HG02970 (cell line): ENCODE data around the gene ART1.
"Not testable (repeated sequence)": the region's sequence is repeated elsewhere in the genome, so short reads cannot be mapped to it uniquely, and the experiment has no call there.

Experiments
- ATAC-seq: cut with Tn5 transposase; IDR thresholded peaks from one replicate; pipeline ENCODE4 v1.9.1; 2021; ENCODE audit warnings: mild to moderate bottlenecking, moderate library complexity, moderate number of reproducible peaks; ENCODE audit not compliant: unreplicated experiment, low FRiP score

The ART1 gene

DNA sequence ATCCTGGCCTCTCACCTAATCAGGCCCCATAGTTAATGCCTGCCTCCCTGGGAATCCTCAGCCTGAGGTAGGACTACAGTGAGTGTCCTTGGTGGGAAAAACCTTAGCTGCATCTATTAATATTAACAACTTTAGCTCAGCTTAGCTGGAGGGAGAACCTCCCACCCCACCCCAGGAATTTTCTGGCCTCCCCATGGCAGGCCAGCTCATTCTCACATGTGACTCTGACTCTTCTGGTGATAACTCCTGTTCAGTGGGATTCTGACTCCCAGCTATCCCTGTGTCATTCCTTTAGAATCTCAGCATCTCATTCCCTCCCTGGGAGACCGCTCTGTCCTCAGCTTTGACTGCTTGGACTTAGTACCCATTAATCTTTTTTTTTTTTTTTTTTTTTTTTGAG lies 17.6 kb upstream of the ART1 start:
- ATAC-seq, result no peak

- no peak for ATAC-seq
Observed at GRCh38 chr11:3631331-3631730, 13.6 kb upstream of the ART1 start.

DNA sequence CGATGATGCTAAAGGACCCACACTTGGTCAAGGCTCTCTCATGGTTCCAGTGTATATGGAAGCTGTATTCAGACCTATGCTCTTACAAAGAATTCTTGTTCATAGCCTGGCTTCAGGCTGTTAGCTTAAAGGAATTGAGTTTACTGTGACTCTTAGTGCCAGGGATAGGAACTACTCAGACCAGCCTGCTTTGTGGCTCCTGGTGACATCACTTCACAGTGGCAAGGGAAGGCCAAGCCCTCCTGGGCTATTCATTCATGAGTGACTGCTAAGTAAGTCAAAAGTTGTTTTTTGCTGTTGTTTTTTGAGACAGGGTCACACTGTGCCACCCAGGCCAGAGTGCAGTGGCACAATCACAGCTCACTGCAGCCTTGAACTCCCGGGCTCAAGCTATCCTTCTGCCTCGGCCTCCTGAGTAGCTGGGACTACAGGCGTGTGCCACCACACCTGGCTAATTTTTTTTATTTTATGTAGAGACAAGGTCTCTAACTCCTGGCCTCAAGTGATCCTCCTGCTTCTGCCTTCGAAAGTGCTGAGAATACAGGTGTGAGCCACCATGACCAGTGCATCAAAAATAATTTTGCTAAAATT lies 12.8 kb upstream of the ART1 start:
- no peak for ATAC-seq

DNA sequence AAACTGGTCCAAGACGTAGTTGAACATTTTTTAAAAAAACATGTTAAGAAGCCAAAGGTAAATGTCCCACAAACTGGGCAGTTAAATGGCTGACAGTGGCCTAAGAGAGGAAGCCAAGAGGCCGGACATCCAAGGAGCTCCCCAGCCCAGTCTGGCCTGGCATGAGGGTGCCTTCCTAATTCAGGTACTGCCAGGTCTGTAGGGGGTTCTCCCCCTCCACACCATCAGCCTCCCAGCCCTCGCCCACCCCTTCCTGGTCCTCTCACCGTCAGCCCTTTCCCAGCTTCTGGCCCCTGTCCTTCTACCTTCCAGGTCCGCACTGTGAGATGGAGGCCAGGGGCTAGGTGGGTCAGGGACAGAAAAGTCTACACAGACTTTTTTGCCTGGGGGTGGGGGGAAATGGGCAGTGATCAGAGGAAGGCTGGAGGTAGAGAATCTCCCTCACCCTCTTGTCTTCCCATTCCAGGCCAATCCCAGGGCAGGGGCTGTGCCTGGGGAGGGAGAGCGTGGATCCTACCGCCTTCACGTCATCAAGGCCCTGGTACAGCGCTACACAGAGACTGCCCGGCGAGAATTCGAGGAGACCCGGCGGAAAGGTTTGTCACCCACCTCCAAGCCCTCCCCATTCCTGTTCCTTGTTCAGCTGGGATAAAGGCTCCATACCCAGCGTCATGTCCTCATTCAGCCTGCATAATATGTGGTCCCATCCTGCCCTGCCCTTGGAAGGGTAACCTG lies 9.1 kb upstream of the ART1 start:
- no peak for ATAC-seq

GRCh38 chr11:3637201-3637600 lies 7.7 kb upstream of the ART1 start:
- ATAC-seq, result no peak

- ATAC-seq, result no peak
Observed at GRCh38 chr11:3638513-3638912, 6.4 kb upstream of the ART1 start.

- ATAC-seq, result no peak
Observed at GRCh38 chr11:3639841-3640240, 5.1 kb upstream of the ART1 start.

DNA sequence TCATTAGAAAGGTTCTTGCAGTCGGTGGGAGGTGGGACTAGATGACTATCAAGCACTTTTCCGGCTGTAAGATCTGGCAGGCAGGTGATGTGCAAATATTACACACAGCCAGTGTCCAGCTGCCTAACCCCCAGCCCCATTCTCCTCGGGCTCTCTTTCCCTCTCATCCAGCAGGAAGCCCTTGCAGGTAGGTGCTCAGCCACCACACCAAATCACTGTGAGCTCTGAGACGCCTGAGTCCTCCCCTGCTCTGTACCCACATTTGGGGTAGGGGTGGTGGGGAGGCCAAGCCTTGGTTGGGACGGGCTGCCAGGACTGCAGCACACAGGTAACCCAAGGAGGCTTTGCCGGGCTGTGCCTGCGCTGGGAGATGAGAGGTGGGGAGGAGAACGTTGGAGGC lies 3.7 kb upstream of the ART1 start:
- no peak for ATAC-seq

DNA sequence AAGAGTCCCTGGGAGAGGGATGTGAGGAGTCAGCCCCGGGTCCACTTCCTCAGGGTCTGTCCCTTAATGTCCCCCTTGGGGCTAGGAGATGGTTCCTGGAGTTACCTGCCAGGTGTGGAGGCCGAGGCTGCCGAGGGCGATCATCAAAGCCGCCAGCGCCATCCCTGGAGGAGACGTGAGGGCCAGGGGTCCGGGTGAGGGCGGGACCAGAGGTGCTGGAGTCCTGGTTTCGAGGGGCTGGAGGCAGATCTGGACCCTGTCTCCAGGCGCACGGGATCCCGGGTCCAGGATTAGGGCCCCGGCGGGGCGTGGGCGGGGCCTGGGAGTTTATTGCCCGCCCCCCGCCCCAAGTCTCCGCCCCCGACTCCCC lies 3.2 kb upstream of the ART1 start, which contains the start of gene ART5:
TSS of gene ART5 (minus strand) at position 292 of the 370 bp plus-strand sequence. CDS start at position 162, 130 bp downstream.
- no peak for ATAC-seq

DNA sequence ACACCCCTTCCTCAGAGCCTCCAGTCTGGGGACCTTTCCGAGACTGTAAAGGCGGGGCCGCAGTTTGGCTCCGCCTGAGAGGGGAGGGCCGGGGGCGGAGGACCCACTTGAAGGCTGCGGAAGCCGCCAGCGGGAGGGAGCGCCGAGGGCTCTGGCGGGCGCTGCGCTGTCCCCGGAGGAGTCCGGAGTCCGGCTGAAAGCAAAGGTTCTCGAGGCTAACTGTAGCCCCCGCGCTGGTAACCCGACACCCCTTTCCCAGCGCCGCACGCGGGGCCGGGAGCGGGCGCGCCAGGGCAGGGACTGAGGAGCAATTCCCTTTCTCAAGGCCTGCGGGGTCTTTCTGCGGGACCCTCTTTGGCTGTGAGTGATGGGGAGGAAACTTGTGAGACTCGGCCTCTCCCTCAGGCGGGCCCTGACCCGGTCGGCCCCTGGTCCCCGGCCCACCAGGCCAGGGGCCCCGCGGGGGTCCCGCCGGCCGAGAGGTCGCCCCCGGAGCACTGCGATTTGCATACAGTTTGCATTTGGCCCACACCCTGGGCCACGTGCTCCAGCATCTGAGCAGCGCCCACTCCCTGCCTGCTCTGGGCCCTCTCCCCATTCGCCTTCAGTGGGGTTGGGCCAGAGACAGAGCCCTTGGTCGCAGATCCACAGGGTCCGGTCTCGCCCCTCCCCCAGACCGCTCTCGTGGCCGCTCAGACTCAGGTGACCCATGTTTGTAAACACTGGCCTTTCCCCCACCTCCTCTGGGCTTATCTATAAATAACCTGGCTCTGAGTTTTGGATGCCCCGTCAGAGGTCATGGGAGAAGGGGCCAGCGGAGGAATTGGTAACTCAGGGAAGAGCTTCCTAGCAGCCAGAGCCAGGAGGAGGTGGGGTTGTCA lies 2.6 kb upstream of the ART1 start:
- ATAC-seq, result no peak

DNA sequence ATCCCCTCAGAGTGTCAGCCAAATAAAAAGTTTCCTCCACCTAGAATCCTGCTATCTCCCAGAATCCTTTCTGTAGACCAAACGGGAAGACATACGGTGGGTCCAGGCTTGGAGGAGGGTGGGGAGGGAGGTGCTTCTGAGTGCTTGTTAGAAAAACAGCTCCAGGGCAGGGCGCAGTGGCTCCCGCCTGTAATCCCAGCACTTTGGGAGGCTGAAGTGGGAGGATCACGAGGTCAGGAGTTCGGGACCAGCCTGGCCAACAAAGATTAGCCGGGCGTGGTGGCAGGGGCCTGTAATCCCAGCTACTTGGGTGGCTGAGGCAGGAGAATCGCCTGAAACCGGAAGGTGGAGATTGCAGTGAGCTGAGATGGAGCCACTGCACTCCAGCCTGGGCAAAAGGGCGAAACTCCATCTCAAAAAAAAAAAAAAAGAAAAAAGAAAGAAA lies 1.8 kb upstream of the ART1 start:
- ATAC-seq, result not testable (repeated sequence)

DNA sequence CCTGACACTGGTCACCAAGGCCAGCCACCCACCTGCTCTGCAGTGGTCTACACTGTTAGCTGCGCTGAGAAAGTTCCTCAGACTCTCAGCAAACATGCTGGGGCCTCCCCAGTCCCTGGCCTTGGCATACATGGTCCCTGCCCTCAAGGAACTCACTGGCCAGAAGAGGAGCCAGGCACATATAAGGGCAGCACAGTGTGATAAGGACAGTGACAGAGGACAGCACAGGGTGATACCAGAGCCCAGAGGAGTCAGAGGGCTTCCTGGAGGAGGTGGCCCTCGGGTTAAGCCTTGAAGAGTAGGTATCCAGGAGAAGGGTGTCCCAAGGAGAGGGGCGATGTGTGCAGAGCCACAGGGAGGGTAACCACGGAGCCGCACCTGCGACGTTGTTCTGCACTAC lies 624 bp downstream of the ART1 start:
- no peak for ATAC-seq

DNA sequence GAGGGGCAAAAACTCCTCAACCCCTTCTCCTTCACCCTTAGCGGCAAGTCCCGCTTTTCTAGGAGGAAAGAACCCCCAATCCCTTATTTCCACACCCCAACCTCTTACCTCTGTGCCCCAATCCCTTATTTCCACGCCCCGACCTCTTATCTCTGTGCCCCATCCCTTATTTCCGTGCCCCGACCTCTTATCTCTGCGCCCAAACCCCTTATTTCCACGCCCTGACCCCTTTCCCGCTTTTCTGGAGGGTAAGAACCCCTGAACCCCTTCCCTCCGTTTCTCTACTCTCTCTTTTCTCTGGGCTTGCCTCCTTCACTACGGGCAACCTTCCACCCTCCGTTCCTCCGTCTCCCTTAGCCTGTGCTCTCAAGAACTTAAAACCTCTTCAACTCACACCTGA lies 3.9 kb downstream of the ART1 start:
- ATAC-seq, result not testable (repeated sequence)

DNA sequence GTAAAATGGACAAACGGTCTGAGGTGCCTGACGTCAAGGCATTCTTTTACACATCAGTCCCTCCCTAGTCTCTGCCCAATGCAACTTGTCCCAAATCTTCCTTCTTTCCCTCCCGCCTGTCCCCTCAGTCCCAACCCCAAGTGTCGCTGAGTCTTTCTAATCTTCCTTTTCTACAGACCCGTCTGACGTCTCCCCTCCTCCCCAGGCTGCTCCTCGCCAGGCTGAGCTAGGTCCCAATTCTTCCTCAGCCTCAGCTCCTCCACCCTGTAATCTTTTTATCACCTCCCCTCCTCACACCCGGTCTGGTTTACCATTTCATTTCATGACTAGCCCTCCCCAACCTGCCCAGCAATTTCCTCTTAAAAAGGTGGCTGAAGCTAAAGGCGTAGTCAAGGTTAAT lies 4.4 kb downstream of the ART1 start:
- ATAC-seq, result not testable (repeated sequence)

- ATAC-seq, result not testable (repeated sequence)
Observed at GRCh38 chr11:3652514-3652913, 7.6 kb downstream of the ART1 start.

DNA sequence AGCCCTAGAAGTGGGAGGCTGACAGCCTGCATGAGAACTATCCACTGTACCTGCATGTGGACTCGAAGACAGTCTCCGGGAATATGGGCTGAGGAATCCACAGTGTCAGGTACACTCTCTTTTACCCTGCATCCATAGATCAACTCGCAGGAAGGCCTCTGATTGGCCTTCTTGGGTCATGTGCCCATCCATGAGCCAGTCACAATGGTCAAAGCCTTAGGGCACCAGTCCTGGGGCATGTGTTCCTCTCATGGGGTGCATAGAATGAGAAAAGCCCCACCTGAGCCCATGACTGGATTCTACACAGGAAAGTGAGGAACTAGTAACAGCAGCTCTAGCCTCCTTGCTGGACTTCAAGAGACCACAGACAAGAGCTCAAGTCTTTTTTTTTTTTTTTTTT lies 10.6 kb downstream of the ART1 start:
- ATAC-seq, result no peak

- ATAC-seq, result not testable (repeated sequence)
Observed at GRCh38 chr11:3657331-3657730, 12.4 kb downstream of the ART1 start.

DNA sequence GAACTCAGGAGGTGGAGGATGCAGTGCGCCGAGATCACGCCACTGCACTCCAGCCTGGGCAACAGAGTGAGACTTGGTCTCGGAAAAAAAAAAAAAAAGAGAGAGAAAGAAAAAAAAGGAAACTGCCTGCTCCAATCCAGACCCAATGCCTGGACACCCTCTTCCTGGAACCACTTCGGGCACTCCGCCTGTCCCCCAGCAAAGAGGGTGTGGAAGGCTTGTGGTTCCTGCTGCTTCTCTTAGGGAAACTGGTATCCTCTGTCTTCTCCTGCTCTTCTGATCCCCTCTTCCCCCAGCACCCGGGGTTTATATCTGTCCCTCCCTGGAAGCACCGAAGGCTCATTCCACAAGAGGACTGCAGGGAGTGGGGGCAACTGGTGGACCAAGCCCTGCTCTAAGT lies 13.3 kb downstream of the ART1 start:
- ATAC-seq, result no peak

DNA sequence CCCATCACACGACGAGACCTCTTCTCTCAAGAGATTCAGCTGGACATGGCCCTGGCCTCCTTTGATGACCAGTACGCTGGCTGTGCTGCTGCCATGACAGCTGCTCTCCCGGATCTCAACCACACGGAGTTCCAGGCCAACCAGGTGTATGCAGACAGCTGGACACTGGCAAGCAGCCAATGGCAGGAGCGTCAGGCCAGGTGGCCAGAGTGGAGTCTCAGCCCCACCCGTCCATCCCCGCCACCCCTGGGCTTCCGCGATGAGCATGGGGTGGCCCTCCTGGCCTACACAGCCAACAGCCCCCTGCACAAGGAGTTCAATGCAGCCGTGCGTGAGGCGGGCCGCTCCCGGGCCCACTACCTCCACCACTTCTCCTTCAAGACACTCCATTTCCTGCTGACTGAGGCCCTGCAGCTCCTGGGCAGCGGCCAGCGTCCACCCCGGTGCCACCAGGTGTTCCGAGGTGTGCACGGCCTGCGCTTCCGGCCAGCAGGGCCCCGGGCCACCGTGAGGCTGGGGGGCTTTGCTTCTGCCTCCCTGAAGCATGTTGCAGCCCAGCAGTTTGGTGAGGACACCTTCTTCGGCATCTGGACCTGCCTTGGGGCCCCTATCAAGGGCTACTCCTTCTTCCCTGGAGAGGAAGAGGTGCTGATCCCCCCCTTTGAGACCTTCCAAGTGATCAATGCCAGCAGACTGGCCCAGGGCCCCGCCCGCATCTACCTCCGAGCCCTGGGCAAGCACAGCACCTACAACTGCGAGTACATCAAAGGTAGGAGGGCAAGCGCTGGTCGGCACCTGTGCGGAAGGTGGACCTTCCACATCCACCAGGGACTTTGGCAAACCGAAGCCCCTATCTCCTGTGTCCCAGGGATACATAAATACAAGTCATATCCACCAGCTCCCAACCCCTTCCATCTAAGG lies 14.9 kb downstream of the ART1 start:
- no peak for ATAC-seq

DNA sequence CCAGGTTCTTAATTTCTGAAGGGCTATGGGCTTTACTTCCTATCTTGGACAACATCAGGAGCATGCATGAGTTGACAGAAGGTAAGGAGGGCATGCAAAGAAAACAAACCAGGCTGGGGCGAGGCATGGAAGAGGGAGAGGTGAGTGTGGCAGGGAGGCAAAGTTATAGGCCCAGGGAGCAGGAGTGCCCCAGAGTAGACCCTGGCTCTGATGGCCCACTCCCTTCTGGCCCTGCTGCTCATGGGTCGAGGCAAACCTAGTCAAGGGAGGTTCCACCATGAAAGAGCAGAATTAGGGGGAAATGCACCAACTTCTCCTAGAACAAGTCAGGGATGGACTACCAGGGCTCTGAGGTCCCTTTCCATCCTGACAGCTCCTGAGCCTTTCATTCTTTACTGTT lies 16.0 kb downstream of the ART1 start:
- ATAC-seq, result no peak
